SIG-M5 (cell line): ENCODE results near the gene MOB1B.
"Not testable (repeated sequence)": the region's sequence is repeated elsewhere in the genome, so short reads cannot be mapped to it uniquely, and the experiment has no call there.

Source experiments
- DNase-seq: peaks from one replicate; lab custom pipeline; 2025; lab: John Stamatoyannopoulos, UW

Gene MOB1B

DNA sequence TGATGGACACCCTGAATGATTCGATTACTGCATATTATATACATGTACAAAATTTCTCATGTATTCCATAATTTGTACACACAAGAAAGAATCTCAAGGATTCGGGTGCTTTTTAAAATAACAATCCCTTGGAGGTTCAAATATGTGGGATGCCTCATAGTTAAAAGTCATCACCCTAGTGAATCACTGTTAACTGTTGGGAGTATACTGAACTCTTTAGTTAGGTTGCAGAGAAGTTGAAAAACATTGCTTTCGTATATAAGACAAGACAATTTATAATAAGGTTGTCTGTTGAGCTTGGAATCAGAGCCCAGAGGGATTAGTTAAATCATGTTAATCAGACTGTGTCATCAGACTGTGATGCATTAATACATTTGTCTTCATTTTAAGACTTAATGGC lies 106.9 kb downstream of the MOB1B start:
- DNase-seq: no peak

- DNase-seq: no peak
Observed at GRCh38 chr4:71009890-71010588, 107.9 kb downstream of the MOB1B start.

- no peak for DNase-seq
Observed at GRCh38 chr4:71011451-71011850, 109.3 kb downstream of the MOB1B start.

- DNase-seq: not testable (repeated sequence)
Observed at GRCh38 chr4:71017391-71017790, 115.2 kb downstream of the MOB1B start.

DNA sequence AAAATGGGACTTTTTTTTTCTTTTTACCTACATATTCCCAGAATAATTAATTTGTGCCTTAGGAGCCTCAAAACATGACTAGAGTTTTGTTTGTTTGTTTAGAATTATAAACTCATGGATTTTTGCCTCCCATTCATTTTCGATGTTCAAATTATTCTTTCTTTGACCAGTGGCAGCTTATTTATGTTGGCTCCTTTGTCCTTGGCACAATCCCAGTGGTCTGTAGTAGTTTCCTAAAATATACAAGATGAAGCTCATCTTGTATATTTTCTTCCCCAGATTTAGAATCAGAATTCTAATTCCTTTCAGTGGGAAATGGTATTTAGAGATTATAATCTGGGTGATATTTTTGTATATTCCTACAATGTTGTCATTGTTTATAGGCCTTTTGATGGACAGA lies 118.4 kb downstream of the MOB1B start:
- DNase-seq: no peak

DNA sequence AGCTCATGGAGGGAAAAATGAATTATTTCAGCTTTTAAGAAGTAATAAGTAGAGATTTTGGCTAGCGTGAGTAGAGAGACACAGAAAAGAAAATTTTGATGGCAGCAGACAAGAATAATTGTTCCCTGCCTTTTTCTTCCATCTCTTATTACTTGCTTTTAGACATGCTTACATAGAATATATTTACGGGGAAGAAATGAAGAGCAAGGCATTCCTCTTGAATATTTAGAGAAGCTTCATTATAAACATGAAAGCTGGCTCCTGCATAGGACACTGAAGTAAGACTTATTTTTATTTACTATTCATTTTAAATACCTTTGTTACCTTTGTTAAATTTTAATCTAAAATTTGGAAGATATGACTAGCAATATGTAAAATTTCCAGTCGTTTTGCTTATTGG lies 123.5 kb downstream of the MOB1B start:
- no peak for DNase-seq

GRCh38 chr4:71026086-71026485 lies 123.9 kb downstream of the MOB1B start:
- DNase-seq: no peak

GRCh38 chr4:71027611-71028010 lies 125.4 kb downstream of the MOB1B start:
- no peak for DNase-seq

- no peak for DNase-seq
Observed at GRCh38 chr4:71029504-71029903, 127.3 kb downstream of the MOB1B start.

DNA sequence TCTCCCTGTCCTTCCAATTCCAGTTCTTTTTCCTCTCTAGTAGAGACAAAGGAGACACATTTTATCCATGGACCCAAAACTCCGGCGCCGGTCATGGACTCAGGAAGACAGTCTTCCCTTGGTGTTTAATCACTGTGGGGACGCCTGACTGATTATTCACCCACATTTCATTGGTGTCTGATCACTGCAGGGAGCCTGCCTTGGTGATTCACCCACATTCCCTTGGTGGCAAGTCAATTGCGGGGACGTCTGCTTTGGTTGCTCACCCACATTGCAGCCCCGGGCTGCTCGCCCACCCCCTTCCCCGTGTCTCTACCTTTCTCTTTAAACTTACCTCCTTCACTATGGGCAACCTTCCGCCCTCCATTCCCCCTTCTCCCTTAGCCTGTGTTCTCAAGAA lies 129.9 kb downstream of the MOB1B start:
- not testable (repeated sequence) for DNase-seq
